Measurements from ENCODE around the gene IL4R.
A peak's percentile ranks its signal among the peaks of the same experiment; 100 is the strongest.
"Not testable (repeated sequence)": the region's sequence is repeated elsewhere in the genome, so short reads cannot be mapped to it uniquely, and the experiment has no call there.

The IL4R gene

DNA sequence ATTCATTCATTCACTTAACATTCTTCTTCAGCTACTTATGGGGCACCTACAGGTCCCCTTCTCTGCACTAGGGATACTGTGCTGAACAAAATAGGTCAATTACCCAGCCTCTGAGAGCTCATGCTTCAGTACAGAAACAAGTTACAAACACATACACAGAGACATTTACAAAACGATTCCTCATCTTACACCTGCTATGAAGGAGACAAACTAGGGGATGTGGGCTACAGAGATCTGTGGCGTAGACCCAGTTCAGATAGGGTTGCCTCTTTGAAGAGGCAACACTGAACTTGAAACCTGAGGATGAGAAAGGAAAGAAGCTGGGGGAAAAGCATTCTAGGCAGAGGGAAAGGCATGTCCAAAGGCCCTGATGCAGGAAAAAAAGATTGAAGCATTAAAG is 93.4 kb downstream of the IL4R start:
- no peak for DNase-seq

DNA sequence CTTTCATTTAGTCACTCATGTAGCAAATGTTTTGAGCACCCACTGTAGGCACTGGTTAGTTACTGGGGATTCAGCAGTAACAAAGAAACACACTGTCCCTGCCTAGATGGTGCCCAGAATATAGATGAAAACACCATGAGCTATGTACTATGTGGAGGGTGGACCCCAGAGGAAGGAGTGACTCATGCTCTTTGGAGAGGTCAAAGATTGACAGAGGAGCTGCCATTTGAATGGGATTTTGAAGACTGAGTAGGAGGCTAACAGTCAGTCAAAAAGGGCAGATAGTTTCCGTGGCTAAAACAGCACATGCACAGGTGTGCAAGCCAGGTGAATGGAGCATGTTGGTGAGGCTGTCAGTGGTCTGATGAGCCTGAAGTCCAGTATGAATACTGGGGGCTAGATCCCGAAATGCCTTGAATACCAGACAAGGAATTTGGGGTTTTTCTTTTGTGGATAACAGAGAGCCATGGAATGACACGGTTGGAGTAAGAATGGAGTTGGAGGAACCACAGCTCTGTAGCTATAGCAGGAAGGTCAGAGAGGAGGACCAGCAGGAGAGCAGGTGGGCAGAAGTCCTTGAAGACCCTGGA is 94.3 kb downstream of the IL4R start:
- DNase-seq, result peak in 1 of 2 donors; percentile 79

DNA sequence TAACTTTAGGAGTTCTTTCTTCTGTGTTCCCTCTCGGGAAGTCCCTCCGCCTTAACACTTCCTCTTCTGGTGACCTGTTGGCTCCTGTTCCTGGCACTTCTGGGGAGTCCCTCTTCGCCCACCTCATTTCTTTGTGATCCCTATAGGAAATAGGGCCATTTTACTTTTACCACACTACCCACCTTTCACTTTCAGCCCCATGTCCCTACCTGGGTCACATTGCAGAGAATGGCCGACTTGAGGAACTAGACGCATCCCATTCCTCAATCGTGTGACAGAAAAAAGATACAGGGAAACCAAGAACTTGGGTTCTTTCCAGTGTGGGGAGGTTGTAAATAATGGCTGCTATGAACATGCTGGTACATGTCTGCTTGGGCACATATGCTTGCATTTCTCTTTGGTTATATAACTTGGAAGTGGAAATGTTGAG is 94.8 kb downstream of the IL4R start:
- no peak for DNase-seq

DNA sequence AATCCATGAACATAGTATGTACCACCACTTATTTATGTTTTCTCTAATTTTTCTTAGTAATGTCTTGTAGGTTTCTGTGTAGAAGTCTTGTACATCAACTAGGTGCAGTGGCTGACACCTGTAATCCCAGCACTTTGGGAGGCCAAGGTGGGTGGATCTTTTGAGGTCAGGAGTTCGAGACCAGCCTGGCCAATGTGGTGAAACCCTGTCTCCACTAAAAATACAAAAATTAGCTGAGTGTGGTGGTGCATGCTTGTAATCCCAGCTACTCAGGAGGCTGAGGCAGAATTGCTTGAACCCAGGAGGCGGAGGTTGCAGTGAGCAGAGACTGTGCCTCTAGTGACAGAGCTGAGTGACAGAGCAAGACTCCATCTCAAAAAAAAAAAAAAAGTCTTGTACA is 96.2 kb downstream of the IL4R start:
- DNase-seq, result not testable (repeated sequence)

DNA sequence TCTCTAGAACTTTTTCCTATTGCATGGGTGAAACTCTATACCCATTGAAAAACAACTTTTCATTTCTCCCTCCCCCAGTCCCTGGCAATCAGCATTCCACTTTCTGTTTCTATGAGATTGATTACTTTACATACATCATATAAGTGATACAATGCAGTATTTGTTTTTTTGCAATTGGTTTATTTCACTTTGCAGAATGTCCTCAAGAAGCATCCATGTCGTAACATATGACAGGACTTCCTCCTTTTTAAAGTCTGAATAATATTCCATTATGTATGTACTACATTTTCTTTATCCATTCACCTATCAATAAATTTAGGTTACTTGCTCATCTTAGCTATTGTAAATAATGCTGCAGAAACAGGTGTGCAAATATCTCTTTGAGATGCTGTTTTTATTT is 97.0 kb downstream of the IL4R start:
- no peak for DNase-seq

DNA sequence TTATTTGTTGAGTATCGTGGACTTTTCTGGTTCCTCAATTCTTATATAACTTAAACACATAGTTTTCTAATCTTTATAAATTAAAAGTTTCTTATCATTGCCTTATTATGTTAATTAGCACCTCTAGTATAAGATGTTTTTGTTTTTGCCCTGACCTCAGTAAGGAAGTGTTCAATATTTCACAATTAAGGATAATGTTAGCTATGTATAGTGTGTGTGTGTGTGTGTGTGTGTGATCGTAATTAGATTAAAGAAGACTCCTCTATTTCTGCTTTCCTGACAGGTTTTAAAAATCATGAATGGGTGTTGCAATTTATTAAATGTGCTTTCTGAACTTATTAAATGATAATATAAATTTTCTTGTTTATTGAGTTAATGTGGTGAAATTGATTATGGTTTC is 100.2 kb downstream of the IL4R start:
- no peak for DNase-seq

Measured in bone marrow (tissue), 2 donors.